Memory B cell (primary cell): ENCODE results near the gene TMEM200A.

ENCODE experiments used
- ATAC-seq: fragments of 150-1000 bp; cut with Tn5 transposase; 2 replicates; pipeline ENCODE4 v1.10.0; 2021; ENCODE audit warnings: low read depth, mild to moderate bottlenecking, moderate library complexity
- DNase-seq, 2 donors: peaks; one replicate each; pipeline ENCODE4 v3.0.0; 2022; ENCODE audit warnings: low spot score in 2 of 2
- H3K27ac Mint-ChIP-seq: one replicate; pipeline ENCODE4 v1.8.0; 2022; ENCODE audit warnings: mild to moderate bottlenecking, moderate library complexity, mixed read lengths
- H3K27me3 Mint-ChIP-seq: one replicate; pipeline ENCODE4 v1.8.0; 2022; ENCODE audit warnings: mixed read lengths
- H3K36me3 Mint-ChIP-seq: one replicate; pipeline ENCODE4 v1.8.0; 2022; ENCODE audit warnings: mild to moderate bottlenecking, mixed read lengths
- H3K4me1 Mint-ChIP-seq: one replicate; pipeline ENCODE4 v1.8.0; 2022; ENCODE audit warnings: mixed read lengths
- H3K4me3 Mint-ChIP-seq: one replicate; pipeline ENCODE4 v1.8.0; 2022; ENCODE audit warnings: mild to moderate bottlenecking, moderate library complexity, mixed read lengths
- H3K9me3 Mint-ChIP-seq: one replicate; pipeline ENCODE4 v1.8.0; 2022; ENCODE audit warnings: mixed read lengths

Gene TMEM200A

GRCh38 chr6:130385064-130385695 lies 19.4 kb downstream of the TMEM200A start:
- ATAC-seq (no peak), DNase-seq (no peak)
- no peak overlapping the region for H3K4me3 Mint-ChIP-seq
- peaks cover 2% of the 10 kb centered on the region for H3K4me1 Mint-ChIP-seq
- H3K27ac Mint-ChIP-seq = no peak overlapping the region
- H3K27me3 Mint-ChIP-seq = no peaks in the 10 kb centered on the region
- H3K36me3 Mint-ChIP-seq = no peaks in the 10 kb centered on the region
- H3K9me3 Mint-ChIP-seq = no peaks in the 10 kb centered on the region

DNA sequence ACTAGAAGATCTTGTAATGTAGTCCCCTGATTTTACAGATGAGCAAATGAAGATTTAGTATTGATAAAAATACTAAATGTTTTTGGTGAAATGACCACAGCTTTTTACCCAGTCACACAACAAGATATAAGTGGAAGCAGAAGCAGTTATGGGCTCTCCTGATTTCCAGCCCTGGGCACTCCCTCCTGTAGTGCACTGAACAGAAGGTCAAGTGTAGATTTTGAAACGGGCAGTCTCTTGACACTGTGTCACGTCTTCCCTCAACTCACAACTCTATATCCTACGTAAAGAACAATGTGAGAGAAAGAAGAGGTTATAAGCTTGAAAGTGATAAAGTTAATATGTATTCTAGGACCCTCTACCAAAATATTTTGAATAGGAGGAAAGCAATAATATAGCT lies 23.3 kb downstream of the TMEM200A start:
- DNase-seq = no peak
- Mint-ChIP-seq H3K4me1 (no peaks in the 10 kb centered on the region), H3K9me3 (no peaks in the 10 kb centered on the region), H3K27ac (no peak overlapping the region), H3K4me3 (no peak overlapping the region), H3K27me3 (no peaks in the 10 kb centered on the region), H3K36me3 (no peaks in the 10 kb centered on the region)
- ATAC-seq = no peak

- H3K27ac Mint-ChIP-seq = no peak overlapping the region
- no peak overlapping the region for H3K4me3 Mint-ChIP-seq
- no peaks in the 10 kb centered on the region for H3K4me1 Mint-ChIP-seq
- ATAC-seq (no peak), DNase-seq (no peak)
- H3K36me3 Mint-ChIP-seq = no peaks in the 10 kb centered on the region
- no peaks in the 10 kb centered on the region for H3K9me3 Mint-ChIP-seq
- no peaks in the 10 kb centered on the region for H3K27me3 Mint-ChIP-seq
Measured at GRCh38 chr6:130390890-130391289, 25.1 kb downstream of the TMEM200A start.

GRCh38 chr6:130393306-130393705 lies 27.5 kb downstream of the TMEM200A start:
- no peak overlapping the region for H3K27ac Mint-ChIP-seq
- H3K4me1 Mint-ChIP-seq = no peaks in the 10 kb centered on the region
- H3K27me3 Mint-ChIP-seq = no peaks in the 10 kb centered on the region
- no peaks in the 10 kb centered on the region for H3K9me3 Mint-ChIP-seq
- no peak overlapping the region for H3K4me3 Mint-ChIP-seq
- ATAC-seq (no peak), DNase-seq (no peak)
- H3K36me3 Mint-ChIP-seq = no peaks in the 10 kb centered on the region

DNA sequence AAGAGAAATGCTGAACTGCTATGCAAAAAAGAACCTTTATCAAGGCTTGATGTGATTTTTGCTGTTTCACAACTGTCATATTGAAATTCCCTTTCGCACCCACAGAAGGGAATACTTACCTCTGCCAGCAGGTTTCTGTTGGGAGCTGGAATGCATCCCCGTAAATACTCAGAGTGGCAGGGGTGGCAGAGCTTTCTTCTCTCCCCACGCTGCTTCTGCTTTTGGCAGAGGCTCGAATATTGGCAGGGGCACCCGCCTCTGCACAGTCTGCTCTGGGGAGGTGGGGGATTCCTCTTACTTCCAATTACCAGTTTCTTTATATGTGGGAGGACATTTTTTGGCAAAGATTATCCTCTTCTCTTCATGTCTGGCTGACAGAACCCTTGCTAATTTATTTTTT lies 28.4 kb downstream of the TMEM200A start:
- Mint-ChIP-seq H3K4me1 (no peaks in the 10 kb centered on the region), H3K9me3 (no peaks in the 10 kb centered on the region), H3K36me3 (no peaks in the 10 kb centered on the region), H3K27me3 (no peaks in the 10 kb centered on the region), H3K4me3 (no peak overlapping the region), H3K27ac (no peak overlapping the region)
- no peak for DNase-seq
- no peak for ATAC-seq

- Mint-ChIP-seq H3K27ac (no peak overlapping the region), H3K4me1 (no peaks in the 10 kb centered on the region), H3K9me3 (peaks cover 6% of the 10 kb centered on the region), H3K27me3 (no peaks in the 10 kb centered on the region), H3K36me3 (peaks cover 2% of the 10 kb centered on the region), H3K4me3 (no peak overlapping the region)
- DNase-seq (no peak), ATAC-seq (no peak)
Measured at GRCh38 chr6:130395164-130395563, 29.3 kb downstream of the TMEM200A start.

GRCh38 chr6:130396722-130397121 lies 30.9 kb downstream of the TMEM200A start:
- Mint-ChIP-seq H3K27me3 (no peaks in the 10 kb centered on the region), H3K4me1 (peaks cover 2% of the 10 kb centered on the region), H3K4me3 (peak overlapping the region; percentile 41), H3K36me3 (peaks cover 2% of the 10 kb centered on the region), H3K27ac (no peak overlapping the region), H3K9me3 (peaks cover 11% of the 10 kb centered on the region)
- DNase-seq (no peak), ATAC-seq (no peak)

- DNase-seq (no peak), ATAC-seq (no peak)
- no peak overlapping the region for H3K27ac Mint-ChIP-seq
- peaks cover 4% of the 10 kb centered on the region for H3K27me3 Mint-ChIP-seq
- H3K9me3 Mint-ChIP-seq = peaks cover 2% of the 10 kb centered on the region
- no peak overlapping the region for H3K4me3 Mint-ChIP-seq
- H3K36me3 Mint-ChIP-seq = no peaks in the 10 kb centered on the region
- peaks cover 2% of the 10 kb centered on the region for H3K4me1 Mint-ChIP-seq
Measured at GRCh38 chr6:130405549-130405948, 39.7 kb downstream of the TMEM200A start.

GRCh38 chr6:130407032-130407431 lies 41.2 kb downstream of the TMEM200A start:
- DNase-seq = no peak
- Mint-ChIP-seq H3K9me3 (no peaks in the 10 kb centered on the region), H3K36me3 (no peaks in the 10 kb centered on the region), H3K4me1 (no peaks in the 10 kb centered on the region), H3K27me3 (peaks cover 4% of the 10 kb centered on the region), H3K27ac (no peak overlapping the region), H3K4me3 (no peak overlapping the region)
- ATAC-seq = no peak

DNA sequence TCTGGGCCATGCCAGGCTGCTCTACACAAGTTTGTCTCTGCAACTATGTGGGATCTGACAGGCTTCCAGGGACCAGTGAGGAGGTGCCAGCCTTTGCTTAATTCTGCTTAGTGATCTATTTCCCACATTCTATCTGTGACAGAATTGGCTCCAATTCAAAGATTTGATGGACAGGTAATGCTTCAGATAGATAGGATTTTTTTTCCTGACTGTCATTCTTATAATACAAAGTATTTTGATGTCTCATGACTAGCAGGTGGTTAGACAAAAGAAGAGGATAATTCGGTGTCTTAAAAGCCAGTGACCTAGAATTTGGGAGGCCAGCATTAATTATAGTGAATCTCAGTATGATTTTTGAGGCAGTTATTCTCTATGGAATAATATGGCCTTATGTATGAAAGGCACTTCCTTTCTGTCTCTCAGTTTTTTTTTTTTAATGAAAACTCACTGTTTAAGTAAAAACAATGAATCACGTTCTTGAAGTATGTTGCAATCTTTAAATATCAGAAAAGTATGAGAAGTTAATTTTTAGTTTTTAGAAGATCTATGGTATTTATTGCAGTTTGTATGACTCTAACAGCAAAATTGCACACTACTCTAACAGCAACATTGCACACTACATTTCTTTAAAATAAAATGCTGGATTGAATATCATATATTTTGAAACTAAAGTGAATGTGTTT lies 43.7 kb downstream of the TMEM200A start:
- DNase-seq = no peak
- H3K27ac Mint-ChIP-seq = no peak overlapping the region
- ATAC-seq = no peak
- peaks cover 9% of the 10 kb centered on the region for H3K27me3 Mint-ChIP-seq
- H3K4me1 Mint-ChIP-seq = no peaks in the 10 kb centered on the region
- no peaks in the 10 kb centered on the region for H3K9me3 Mint-ChIP-seq
- H3K36me3 Mint-ChIP-seq = no peaks in the 10 kb centered on the region
- no peak overlapping the region for H3K4me3 Mint-ChIP-seq

- no peak overlapping the region for H3K4me3 Mint-ChIP-seq
- H3K9me3 Mint-ChIP-seq = no peaks in the 10 kb centered on the region
- no peak overlapping the region for H3K27ac Mint-ChIP-seq
- no peaks in the 10 kb centered on the region for H3K36me3 Mint-ChIP-seq
- no peaks in the 10 kb centered on the region for H3K4me1 Mint-ChIP-seq
- ATAC-seq (no peak), DNase-seq (no peak)
- peaks cover 9% of the 10 kb centered on the region for H3K27me3 Mint-ChIP-seq
Measured at GRCh38 chr6:130411481-130411880, 45.7 kb downstream of the TMEM200A start.

GRCh38 chr6:130412556-130413290 lies 46.9 kb downstream of the TMEM200A start:
- Mint-ChIP-seq H3K4me1 (no peaks in the 10 kb centered on the region), H3K36me3 (no peaks in the 10 kb centered on the region), H3K9me3 (no peaks in the 10 kb centered on the region), H3K27me3 (peaks cover 6% of the 10 kb centered on the region), H3K4me3 (no peak overlapping the region), H3K27ac (no peak overlapping the region)
- DNase-seq (no peak), ATAC-seq (no peak)

DNA sequence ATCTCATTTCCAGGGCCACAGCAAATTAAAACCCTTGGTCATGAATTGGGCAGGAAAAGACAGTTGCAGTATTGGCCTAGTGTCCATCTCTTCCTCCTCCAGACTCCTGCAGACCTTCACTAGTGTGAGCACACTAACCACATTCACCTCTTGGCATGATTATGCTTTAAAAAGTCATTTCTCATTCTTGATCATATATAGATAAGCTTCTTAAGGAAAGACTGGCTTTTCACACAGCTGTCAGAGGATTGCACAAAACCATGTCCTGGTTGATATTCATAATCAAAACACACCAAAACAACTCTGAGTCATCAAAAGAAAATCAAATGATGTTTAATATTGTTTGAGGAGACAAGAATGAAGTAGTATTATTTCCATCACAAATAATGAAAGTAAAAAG lies 52.1 kb downstream of the TMEM200A start:
- H3K9me3 Mint-ChIP-seq = no peaks in the 10 kb centered on the region
- H3K27ac Mint-ChIP-seq = no peak overlapping the region
- no peak for ATAC-seq
- H3K27me3 Mint-ChIP-seq = peaks cover 5% of the 10 kb centered on the region
- no peaks in the 10 kb centered on the region for H3K4me1 Mint-ChIP-seq
- DNase-seq = no peak
- no peaks in the 10 kb centered on the region for H3K36me3 Mint-ChIP-seq
- H3K4me3 Mint-ChIP-seq = no peak overlapping the region

DNA sequence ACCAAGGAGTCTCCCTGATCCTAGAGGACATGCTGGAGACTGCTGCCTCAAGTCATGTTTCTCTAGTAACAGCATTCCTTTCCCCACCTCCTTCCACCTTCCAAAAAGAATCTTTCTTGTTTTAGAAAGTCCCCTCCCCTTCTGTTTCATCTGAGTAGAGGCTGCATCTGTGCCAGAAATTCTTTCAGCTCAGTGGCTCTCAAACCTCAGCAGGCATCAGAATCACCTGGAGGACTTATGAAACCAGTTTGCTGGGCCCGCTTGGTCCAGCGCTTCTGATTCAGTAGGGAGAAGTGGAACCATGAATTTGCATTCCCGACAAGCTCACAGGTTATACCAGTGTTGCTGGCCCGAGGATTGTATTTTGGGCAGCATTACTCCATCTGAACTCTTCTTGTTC lies 55.1 kb downstream of the TMEM200A start:
- Mint-ChIP-seq H3K4me3 (no peak overlapping the region), H3K9me3 (no peaks in the 10 kb centered on the region), H3K4me1 (no peaks in the 10 kb centered on the region), H3K27me3 (no peaks in the 10 kb centered on the region), H3K27ac (no peak overlapping the region), H3K36me3 (no peaks in the 10 kb centered on the region)
- ATAC-seq (no peak), DNase-seq (no peak)
